H1 (cell line): ENCODE measurements around the gene AP4B1. TPM values are rescaled to one million over a fixed set of nuclear protein-coding genes. Genes with fewer than 3 reads are reported as not detected.

ENCODE experiments used
- CTCF ChIA-PET: fragments of 300-600 bp; sonication (Branson Sonifier 250); formaldehyde crosslinking; loops from one replicate; lab custom pipeline; 2021; ENCODE audit not compliant: partially characterized antibody; lab: Charles Lee
- POLR2A ChIA-PET: fragments of 300-600 bp; sonication (Branson Sonifier 250); formaldehyde crosslinking; loops from one replicate; lab custom pipeline; 2021; ENCODE audit warnings: inconsistent platforms; ENCODE audit not compliant: partially characterized antibody; lab: Charles Lee
- DNase-seq, 2 experiments: peaks; one replicate each; pipeline versions ENCODE4 v3.0.0 to v3.0.0-alpha.2; 2010 to 2022; ENCODE audit warnings: low spot score in 2 of 2, low read depth in 1 of 2, mixed read lengths in 1 of 2
- FAIRE-seq: peaks from 2 replicates; lab custom pipeline; 2011; peaks lifted over from hg19 to GRCh38; lab: Jason Lieb, UNC
- H2AFZ ChIP-seq: 2 replicates; pipeline ENCODE4 v1.8.1; 2012; ENCODE audit warnings: low read length, inconsistent platforms
- H2AK5ac ChIP-seq: 2 replicates; pipeline ENCODE4 v1.6.1; 2013; ENCODE audit warnings: low read depth, low read length
- H2BK120ac ChIP-seq: replicated peaks from 2 replicates; pipeline ENCODE3; 2013; ENCODE audit warnings: low read depth, low read length, inconsistent platforms
- H2BK12ac ChIP-seq: 2 replicates; pipeline ENCODE4 v1.6.1; 2013; ENCODE audit warnings: low read depth, low read length
- H2BK15ac ChIP-seq: 2 replicates; pipeline ENCODE4 v1.6.1; 2013; ENCODE audit warnings: low read length
- H2BK20ac ChIP-seq: 2 replicates; pipeline ENCODE4 v1.6.1; 2013; ENCODE audit warnings: low read length
- H2BK5ac ChIP-seq: 2 replicates; pipeline ENCODE4 v1.6.1; 2013; ENCODE audit warnings: low read depth, low read length
- H3K14ac ChIP-seq: 2 replicates; pipeline ENCODE4 v1.6.1; 2013; ENCODE audit warnings: inconsistent platforms; ENCODE audit not compliant: insufficient read length
- H3K18ac ChIP-seq: 2 replicates; pipeline ENCODE4 v1.6.1; 2013; ENCODE audit warnings: low read length; ENCODE audit errors: extremely low read depth
- H3K23ac ChIP-seq: 2 replicates; pipeline ENCODE4 v1.6.1; 2013; ENCODE audit warnings: inconsistent platforms; ENCODE audit not compliant: insufficient read length
- H3K23me2 ChIP-seq: 2 replicates; pipeline ENCODE4 v1.6.1; 2013; ENCODE audit warnings: low read depth, low read length
- H3K27ac ChIP-seq: 2 replicates; pipeline ENCODE4 v1.6.1; 2011; ENCODE audit warnings: low read depth, low read length, inconsistent platforms
- H3K27me3 ChIP-seq, 4 experiments: replicated peaks in 1 of 4; 1 replicate in 1 of 4; 2 replicates in 3 of 4; pipeline versions ENCODE4 v1.6.1 to v1.8.1; 2011 to 2013; ENCODE audit warnings: low read length in 3 of 4, mild to moderate bottlenecking in 3 of 4, inconsistent platforms in 2 of 4, mixed read lengths in 2 of 4, moderate library complexity in 1 of 4; ENCODE audit not compliant: control insufficient read depth in 3 of 4, insufficient read depth in 3 of 4; ENCODE audit errors: extremely low read depth in 1 of 4
- H3K36me3 ChIP-seq, 4 experiments: 2 replicates each; pipeline versions ENCODE4 v1.6.1 to v1.8.1; 2011 to 2013; ENCODE audit warnings: mild to moderate bottlenecking in 4 of 4, low read length in 3 of 4, moderate library complexity in 2 of 4, control low read depth in 1 of 4, inconsistent platforms in 1 of 4; ENCODE audit not compliant: insufficient read depth in 4 of 4, control insufficient read depth in 2 of 4
- H3K4ac ChIP-seq: replicated peaks from 2 replicates; pipeline ENCODE3; 2013; ENCODE audit warnings: low read length, low read depth, mixed read lengths, inconsistent platforms; ENCODE audit not compliant: insufficient read length
- H3K4me1 ChIP-seq, 4 experiments: replicated peaks in 1 of 4; 1 replicate in 1 of 4; 2 replicates in 3 of 4; pipeline versions ENCODE4 v1.6.1 to v1.8.1; 2011 to 2013; ENCODE audit warnings: low read length in 3 of 4, inconsistent platforms in 2 of 4, mixed read lengths in 1 of 4; ENCODE audit not compliant: insufficient read depth in 4 of 4, control insufficient read depth in 3 of 4
- H3K4me2 ChIP-seq, 2 experiments: 2 replicates each; pipeline versions ENCODE4 v1.6.1 to v1.8.1; 2011 to 2013; ENCODE audit warnings: low read depth in 2 of 2, low read length in 2 of 2, control low read depth in 1 of 2, inconsistent platforms in 1 of 2, mild to moderate bottlenecking in 1 of 2; ENCODE audit not compliant: insufficient read depth in 1 of 2
- H3K4me3 ChIP-seq, 4 experiments: fragments of 200-600, 300-600 bp in 1 of 4; sonication (generic), shearing (Covaris generic), sonication (Bioruptor Twin) in 1 of 4; 2 replicates each; pipeline versions ENCODE4 v1.5.1 to v1.8.1; 2011 to 2016; ENCODE audit warnings: low read length in 4 of 4, low read depth in 3 of 4, control low read depth in 2 of 4, inconsistent platforms in 2 of 4, mild to moderate bottlenecking in 2 of 4, mixed read lengths in 1 of 4, moderate library complexity in 1 of 4; ENCODE audit not compliant: insufficient read depth in 2 of 4; ENCODE audit errors: extremely low read depth in 1 of 4
- H3K56ac ChIP-seq: replicated peaks from 2 replicates; pipeline ENCODE3; 2013; ENCODE audit warnings: low read depth, mild to moderate bottlenecking, mixed read lengths, low read length, inconsistent platforms; ENCODE audit not compliant: insufficient read length
- H3K79me1 ChIP-seq: 2 replicates; pipeline ENCODE4 v1.6.1; 2013; ENCODE audit warnings: low read depth, low read length, control low read depth
- H3K79me2 ChIP-seq, 2 experiments: 2 replicates each; pipeline versions ENCODE4 v1.6.1 to v1.8.1; 2012 to 2013; ENCODE audit warnings: low read length in 2 of 2, mild to moderate bottlenecking in 2 of 2, inconsistent platforms in 1 of 2; ENCODE audit not compliant: insufficient read depth in 2 of 2, control insufficient read depth in 1 of 2
- H3K9ac ChIP-seq, 4 experiments: replicated peaks in 1 of 4; 1 replicate in 1 of 4; 2 replicates in 3 of 4; pipeline versions ENCODE4 v1.6.1 to v1.8.1; 2011 to 2013; ENCODE audit warnings: low read depth in 3 of 4, low read length in 3 of 4, control low read depth in 2 of 4, mild to moderate bottlenecking in 2 of 4, moderate library complexity in 2 of 4, inconsistent platforms in 1 of 4; ENCODE audit errors: extremely low read depth in 1 of 4
- H3K9me3 ChIP-seq, 2 experiments: 2 replicates each; pipeline versions ENCODE4 v1.6.1 to v1.8.1; 2012 to 2013; ENCODE audit warnings: mild to moderate bottlenecking in 2 of 2, moderate library complexity in 2 of 2, control low read depth in 1 of 2, inconsistent platforms in 1 of 2, low read depth in 1 of 2, low read length in 1 of 2, mixed read lengths in 1 of 2; ENCODE audit not compliant: insufficient read depth in 2 of 2
- H4K20me1 ChIP-seq, 2 experiments: replicated peaks in 1 of 2; 2 replicates each; pipeline versions ENCODE3 to v1.8.1; 2011 to 2013; ENCODE audit warnings: inconsistent platforms in 2 of 2, low read length in 2 of 2, mild to moderate bottlenecking in 1 of 2; ENCODE audit not compliant: insufficient read depth in 2 of 2, control insufficient read depth in 1 of 2
- H4K5ac ChIP-seq: 2 replicates; pipeline ENCODE4 v1.6.1; 2013; ENCODE audit warnings: low read length, low read depth, mixed read lengths, inconsistent platforms; ENCODE audit not compliant: insufficient read length
- H4K8ac ChIP-seq: 2 replicates; pipeline ENCODE4 v1.8.0; 2013; ENCODE audit warnings: mild to moderate bottlenecking, moderate library complexity, low read length, inconsistent platforms; ENCODE audit not compliant: insufficient read depth; ENCODE audit errors: extremely low read depth
- H4K91ac ChIP-seq: replicated peaks from 2 replicates; pipeline ENCODE3; 2013; ENCODE audit warnings: low read length, mixed read lengths, inconsistent platforms; ENCODE audit not compliant: insufficient read length
- ATF2 ChIP-seq: IDR thresholded peaks from 2 replicates; pipeline ENCODE4 v1.6.1; 2012; ENCODE audit warnings: low read length, inconsistent platforms
- BRCA1 ChIP-seq: IDR thresholded peaks from 2 replicates; pipeline ENCODE4 v1.6.1; 2012; ENCODE audit warnings: low read depth, low read length, improper control_type of control experiment
- EP300 ChIP-seq, 2 experiments: IDR thresholded peaks; 1 replicate in 1 of 2; 2 replicates in 1 of 2; pipeline ENCODE4 v1.6.1; 2011 to 2012; ENCODE audit warnings: low read depth in 2 of 2, low read length in 2 of 2, mild to moderate bottlenecking in 2 of 2, borderline replicate concordance in 1 of 2, inconsistent platforms in 1 of 2, moderate library complexity in 1 of 2
- FOSL1 ChIP-seq: IDR thresholded peaks from 2 replicates; pipeline ENCODE4 v1.6.1; 2011; ENCODE audit warnings: mild to moderate bottlenecking, low read depth, low read length, moderate library complexity; ENCODE audit not compliant: insufficient read depth
- HDAC6 ChIP-seq: IDR thresholded peaks from one replicate; pipeline ENCODE4 v1.7.1; 2012; ENCODE audit warnings: low read depth, mild to moderate bottlenecking, inconsistent platforms, low read length, moderate library complexity
- MAFK ChIP-seq: IDR thresholded peaks from 2 replicates; pipeline ENCODE4 v1.6.1; 2012; ENCODE audit warnings: low read depth, mild to moderate bottlenecking, improper control_type of control experiment, low read length
- POU5F1 ChIP-seq: IDR thresholded peaks from 2 replicates; pipeline ENCODE4 v1.6.1; 2011; ENCODE audit warnings: low read depth, mild to moderate bottlenecking, low read length, moderate library complexity
- RXRA ChIP-seq: IDR thresholded peaks from 2 replicates; pipeline ENCODE4 v1.6.1; 2011; ENCODE audit warnings: low read depth, mild to moderate bottlenecking, low read length, moderate library complexity; ENCODE audit not compliant: insufficient read depth
- SIRT6 ChIP-seq: IDR thresholded peaks from one replicate; pipeline ENCODE4 v1.7.1; 2012; ENCODE audit warnings: low read length, inconsistent platforms
- ZNF274 ChIP-seq: IDR thresholded peaks from 2 replicates; pipeline ENCODE4 v1.7.0; 2012; ENCODE audit warnings: low read length, borderline replicate concordance; ENCODE audit errors: extremely low read depth
- WGBS, 2 experiments: shearing (Covaris generic) in 1 of 2; methylation state at CpG; one replicate each; pipeline versions ENCODE4 v1.1.6 to v1.1.7; 2013 to 2015; ENCODE audit warnings: low lambda C conversion rate in 2 of 2, mixed read lengths in 2 of 2, inconsistent platforms in 1 of 2, low coverage in 1 of 2, missing lambda C conversion rate in 1 of 2; ENCODE audit not compliant: insufficient replicate concordance in 2 of 2, insufficient coverage in 1 of 2, insufficient read length in 1 of 2; ENCODE audit errors: extremely low coverage in 1 of 2, missing lambda C conversion rate in 1 of 2; 5-methylcytosine and 5-hydroxymethylcytosine counted together
- polyA plus RNA-seq, 7 experiments: library from polyadenylated mRNA; depleted of rRNA in 3 of 7; stranded (reverse) in 5 of 7; unstranded in 2 of 7; fragments of >200 nt in 5 of 7; fragments of 200-250 nt in 2 of 7; gene quantifications; 1 replicate in 5 of 7; 2 replicates in 1 of 7; 4 replicates in 1 of 7; pipeline versions ENCODE4 v1.2.1 to v1.2.3, GENCODE V29; 2011 to 2013; ENCODE audit warnings: missing spikeins in 2 of 7, mixed read lengths in 2 of 7
- total RNA-seq: library from RNA; stranded (reverse); fragmentation: NEBNext Ultra II Directional; extraction: Animal tissue kit (Norgen Biotek cat#: 25700); gene quantifications from 2 replicates; pipeline ENCODE4 v1.2.1, GENCODE V29; 2021

AP4B1 gene
- total and polyA plus RNA-seq, 2 of the 8 experiments (the other 6 are each of a cell fraction or from before 2014, with no cell fraction given): 8.9 to 9.0 TPM

- H2AK5ac ChIP-seq: no peak overlapping the region
- no peak overlapping the region for H2AFZ ChIP-seq
- H3K4ac ChIP-seq: no peak overlapping the region
- no peak overlapping the region for H2BK15ac ChIP-seq
- DNase-seq (no peak), FAIRE-seq (no peak)
- no peak overlapping the region for H3K14ac ChIP-seq
- H3K18ac ChIP-seq: no peak overlapping the region
- H3K9me3 ChIP-seq: no peaks in the 10 kb centered on the region
- no peak overlapping the region for H4K91ac ChIP-seq
- no peak overlapping the region for H4K5ac ChIP-seq
- H2BK5ac ChIP-seq: no peak overlapping the region
- H2BK120ac ChIP-seq: no peak overlapping the region
- 92% methylated on average over 8 of the region's 8 CpGs; no CpG with 5 or more reads in 1 of the 2 experiments for WGBS, 2 experiments
- H3K27ac ChIP-seq: no peak overlapping the region
- H4K8ac ChIP-seq: no peak overlapping the region
- H2BK12ac ChIP-seq: no peak overlapping the region
- no peak overlapping the region for H3K9ac ChIP-seq
- H3K23ac ChIP-seq: no peak overlapping the region
- H3K79me1 ChIP-seq: no peaks in the 10 kb centered on the region
- no peaks in the 10 kb centered on the region for H4K20me1 ChIP-seq
- H3K4me1 ChIP-seq: no peaks in the 10 kb centered on the region
- no peak for TF ChIP-seq ATF2
- TF ChIP-seq RXRA: no peak
- no peak for TF ChIP-seq POU5F1
- no peak for TF ChIP-seq SIRT6
- TF ChIP-seq ZNF274: no peak
- TF ChIP-seq HDAC6: no peak
- TF ChIP-seq BRCA1: no peak
- no peak for TF ChIP-seq FOSL1
- no peak for TF ChIP-seq MAFK
- no peak for TF ChIP-seq EP300 (IDR thresholded peaks at IDR 0.05; ENCODE audit: borderline replicate concordance in 1 of 2, low read depth in 2 of 2, low read length in 2 of 2)
- H2BK20ac ChIP-seq: no peak overlapping the region
- H3K79me2 ChIP-seq: no peaks in the 10 kb centered on the region
- H3K56ac ChIP-seq: no peak overlapping the region
- H3K27me3 ChIP-seq: no peaks in the 10 kb centered on the region
- no peak overlapping the region for H3K4me2 ChIP-seq
- no peaks in the 10 kb centered on the region for H3K23me2 ChIP-seq
- H3K36me3 ChIP-seq: peaks cover 0 to 15% (median 7%) of the 10 kb centered on the region in 4 experiments; a peak in 4 of 8 replicates
- CTCF ChIA-PET: interaction anchor here (0.9 to 1.0 kb wide), 3 partner anchors 12 to 614 kb away, joined by 3 read pairs; no protein-coding TSS in a partner anchor
- POLR2A ChIA-PET: interaction anchor here (1.8 kb wide), 1 partner anchor 8 kb away, joined by 4 read pairs; the partner anchor contains the start of gene AP4B1
- no peak overlapping the region for H3K4me3 ChIP-seq
Measured at GRCh38 chr1:113895961-113896360, 8.6 kb downstream of the AP4B1 start.
